ENCODE results near the gene ATP13A1.
A peak's percentile ranks its signal among the peaks of the same experiment; 100 is the strongest.
"Not testable (repeated sequence)": the region's sequence is repeated elsewhere in the genome, so short reads cannot be mapped to it uniquely, and the experiment has no call there.

The ATP13A1 gene

DNA sequence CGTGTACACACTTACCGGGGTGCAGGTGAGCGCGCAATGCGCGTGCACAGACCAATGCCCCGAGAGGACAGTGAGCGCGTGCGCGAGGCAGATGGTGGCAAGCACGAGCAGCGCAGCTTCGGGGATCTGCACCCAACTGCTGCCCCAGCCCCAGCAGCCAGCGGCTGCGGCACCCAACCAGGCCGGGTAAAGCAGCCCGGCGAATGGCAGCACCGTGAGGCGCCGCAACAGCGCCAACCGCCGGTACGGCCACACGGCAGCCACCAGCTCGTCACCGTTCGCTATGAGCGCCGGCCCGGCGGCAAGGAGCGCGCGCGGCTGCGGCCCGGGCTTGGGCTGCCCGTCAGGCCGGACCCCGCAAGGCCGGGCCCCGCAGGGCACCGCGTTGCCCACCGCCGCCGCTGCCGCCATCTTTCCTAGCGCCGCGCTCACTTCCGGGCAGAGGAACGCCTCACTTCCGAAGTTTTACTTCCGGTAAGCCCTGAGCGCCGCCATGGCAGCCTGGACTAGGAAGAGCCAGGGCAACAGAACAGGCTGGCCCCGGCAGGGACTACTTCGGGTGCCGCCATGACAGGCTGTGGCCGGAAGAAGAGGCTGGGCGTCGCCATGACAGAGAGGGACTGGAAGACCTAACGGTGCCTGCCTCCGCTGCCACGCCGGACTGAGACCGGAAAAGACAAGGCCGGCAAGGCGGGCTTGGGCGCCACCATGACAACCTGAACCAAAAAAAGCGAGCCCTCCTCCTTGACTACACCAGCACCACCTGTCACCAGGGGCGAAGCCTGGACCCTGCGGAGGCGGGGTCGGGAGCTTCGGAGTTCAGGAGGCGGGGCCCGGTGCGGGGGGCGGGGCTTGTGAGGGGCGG, at the start of gene ATP13A1:
TSS of gene ATP13A1 (minus strand) at position 421 of the 865 bp plus-strand sequence. CDS start at position 411, 10 bp downstream.
- DNase-seq (ENCODE audit: low read depth), result peak; percentile 96

DNA sequence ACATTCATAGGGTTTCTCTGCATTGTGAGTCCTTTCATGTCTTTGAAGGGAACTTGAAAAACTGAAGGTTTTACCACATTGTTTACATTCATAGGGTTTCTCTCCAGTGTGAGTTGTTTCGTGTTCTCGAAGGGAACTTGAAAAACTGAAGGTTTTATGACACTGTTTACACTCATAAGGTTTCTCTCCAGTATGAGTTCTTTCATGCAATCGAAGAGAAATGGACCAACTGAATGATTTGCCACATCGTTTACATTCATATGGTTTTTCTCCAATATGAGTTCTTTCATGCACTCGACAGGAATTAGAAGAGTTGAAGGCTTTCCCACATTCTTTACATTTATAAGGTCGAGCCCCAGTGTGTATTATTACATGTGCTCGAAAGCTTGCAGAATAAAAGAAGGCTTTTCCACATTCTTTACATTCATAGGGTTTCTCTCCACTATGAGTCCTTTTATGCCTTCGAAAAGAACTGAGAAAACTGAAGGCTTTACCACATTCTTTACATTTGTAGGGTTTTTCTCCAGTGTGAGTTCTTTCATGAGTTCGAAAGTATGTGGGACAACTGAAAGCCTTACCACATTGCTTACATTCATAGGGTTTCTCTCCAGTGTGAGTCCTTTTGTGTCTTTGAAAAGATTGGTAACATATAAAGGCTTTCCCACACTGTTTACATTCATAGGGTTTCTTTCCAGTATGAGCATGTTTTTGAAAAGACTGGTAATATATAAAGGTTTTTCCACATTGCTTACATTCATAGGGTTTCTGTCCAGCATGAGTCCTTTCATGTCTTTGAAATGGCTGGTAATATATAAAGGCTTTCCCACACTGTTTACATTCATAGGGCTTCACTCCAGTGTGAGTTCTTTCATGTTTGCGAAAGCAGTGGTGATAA, 48.7 kb upstream of the ATP13A1 start:
- DNase-seq (ENCODE audit: low read depth), result no peak

DNA sequence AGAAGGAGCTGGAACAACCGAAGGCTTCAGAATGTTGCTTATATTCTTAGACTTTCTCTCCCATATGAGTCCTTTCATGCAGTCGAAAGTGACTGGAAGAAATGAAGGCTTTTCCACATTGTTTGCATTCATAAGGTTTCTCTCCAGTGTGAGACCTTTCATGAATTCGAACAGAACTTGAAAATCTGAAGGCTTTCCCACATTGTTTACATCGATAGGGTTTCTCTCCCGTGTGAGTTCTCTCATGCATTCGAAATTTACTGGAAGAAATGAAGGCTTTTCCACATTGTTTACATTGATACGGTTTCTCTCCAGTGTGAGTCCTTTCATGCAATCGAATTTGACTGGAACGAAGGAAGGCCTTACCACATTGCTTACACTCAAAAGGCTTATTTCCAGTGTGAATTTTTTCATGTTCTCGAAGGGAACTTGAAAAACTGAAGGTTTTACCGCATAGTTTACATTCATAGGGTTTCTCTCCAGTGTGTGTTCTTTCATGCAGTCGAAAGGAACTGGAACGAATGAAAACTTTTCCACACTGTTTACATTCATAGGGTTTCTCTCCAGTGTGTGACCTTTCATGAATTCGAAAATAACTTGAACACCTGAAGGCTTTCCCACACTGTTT, 47.9 kb upstream of the ATP13A1 start:
- no peak for DNase-seq (ENCODE audit: low read depth)

DNA sequence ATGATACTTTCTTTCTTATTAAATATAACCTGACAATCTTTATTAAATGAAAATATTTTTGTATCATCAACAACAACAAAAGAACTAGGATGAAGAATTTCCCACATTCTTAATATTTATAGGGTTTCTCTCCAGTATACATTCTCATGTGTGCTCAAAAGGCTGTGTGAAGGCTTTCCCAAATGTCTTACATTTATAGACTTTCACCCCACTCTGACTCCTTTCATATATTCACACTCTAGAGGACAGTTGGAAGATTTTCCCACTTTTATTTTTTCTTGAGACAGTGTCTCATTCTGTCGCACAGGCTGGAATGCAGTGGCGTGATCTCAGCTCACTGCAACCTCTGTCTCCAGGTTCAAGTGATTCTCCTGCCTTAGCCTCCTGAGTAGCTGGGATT, 47.0 kb upstream of the ATP13A1 start:
- no peak for DNase-seq (ENCODE audit: low read depth)

DNA sequence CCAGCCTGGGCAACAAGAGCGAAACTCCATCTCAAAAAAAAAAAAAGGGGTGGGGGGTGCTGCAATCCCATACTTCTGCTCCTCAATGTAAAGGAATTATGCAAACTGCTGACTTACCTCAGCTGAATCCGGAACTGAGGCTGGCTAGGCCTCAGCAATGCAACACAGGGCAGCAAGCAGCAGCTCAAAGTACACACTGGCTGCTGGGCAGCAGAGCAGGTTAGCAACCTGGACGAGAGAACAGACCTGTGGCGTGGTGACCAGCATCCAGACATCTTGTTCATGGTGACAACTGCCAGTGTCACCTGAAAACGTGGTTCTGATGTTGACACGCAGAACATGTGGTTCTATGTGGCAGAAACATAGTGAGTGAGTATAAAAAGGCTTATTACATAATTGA, 41.4 kb upstream of the ATP13A1 start:
- no peak for DNase-seq (ENCODE audit: low read depth)

DNA sequence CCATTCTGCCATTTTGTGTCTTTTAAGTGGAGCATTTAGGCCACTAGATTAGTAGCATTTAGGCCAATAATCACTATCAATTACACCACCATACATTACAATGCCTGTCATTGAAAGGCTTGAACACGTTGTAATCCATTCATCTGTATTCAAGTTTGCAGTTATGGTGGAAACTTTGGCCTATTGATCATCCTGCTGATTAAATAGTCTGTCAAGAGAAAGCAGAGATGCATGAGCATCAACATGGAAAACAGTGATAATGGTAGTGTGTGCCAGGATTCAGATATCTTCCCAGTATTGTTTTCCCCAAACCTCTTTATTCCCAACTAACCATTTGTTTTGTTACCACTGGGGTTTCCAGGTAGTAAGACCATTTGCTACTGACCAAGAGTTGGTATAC, 37.0 kb upstream of the ATP13A1 start:
- not testable (repeated sequence) for DNase-seq (ENCODE audit: low read depth)

DNA sequence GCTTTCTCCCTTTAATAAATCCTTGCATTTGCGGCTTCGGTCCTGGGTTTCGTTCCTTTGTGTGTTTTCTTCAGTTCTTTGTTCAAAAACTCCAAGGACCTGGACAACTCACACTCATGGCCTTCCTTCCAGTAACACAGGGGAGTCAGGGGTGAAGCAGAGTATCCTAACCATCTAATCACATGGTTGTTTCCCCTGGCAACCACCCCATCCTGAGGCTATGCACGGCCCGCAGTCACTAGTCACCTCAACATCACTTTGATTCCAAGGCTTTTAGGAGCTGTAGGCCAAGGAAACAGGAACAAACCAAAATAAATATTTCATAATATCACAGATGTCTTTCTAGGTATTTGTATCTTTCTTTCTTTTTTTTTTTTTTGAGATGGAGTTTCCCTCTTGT, 34.1 kb upstream of the ATP13A1 start:
- DNase-seq (ENCODE audit: low read depth), result no peak

DNA sequence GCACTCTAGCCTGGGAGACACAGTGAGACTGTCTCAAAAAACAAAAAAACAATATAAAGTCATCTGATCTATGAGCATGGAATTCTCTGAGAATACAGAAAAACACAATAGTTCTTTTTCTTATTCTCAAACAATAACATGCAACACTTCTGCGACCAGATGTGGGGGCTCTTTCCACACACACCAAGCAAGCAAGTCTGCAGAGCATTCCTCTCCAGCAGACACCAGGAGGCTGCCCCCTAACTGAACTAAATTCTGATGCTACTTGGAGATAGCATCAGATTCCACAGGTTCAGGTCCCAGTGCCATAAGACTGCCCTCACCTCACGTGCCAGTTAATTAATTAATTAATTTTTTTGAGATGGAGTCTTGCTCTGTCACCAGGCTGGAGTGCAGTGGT, 32.9 kb upstream of the ATP13A1 start:
- no peak for DNase-seq (ENCODE audit: low read depth)

DNA sequence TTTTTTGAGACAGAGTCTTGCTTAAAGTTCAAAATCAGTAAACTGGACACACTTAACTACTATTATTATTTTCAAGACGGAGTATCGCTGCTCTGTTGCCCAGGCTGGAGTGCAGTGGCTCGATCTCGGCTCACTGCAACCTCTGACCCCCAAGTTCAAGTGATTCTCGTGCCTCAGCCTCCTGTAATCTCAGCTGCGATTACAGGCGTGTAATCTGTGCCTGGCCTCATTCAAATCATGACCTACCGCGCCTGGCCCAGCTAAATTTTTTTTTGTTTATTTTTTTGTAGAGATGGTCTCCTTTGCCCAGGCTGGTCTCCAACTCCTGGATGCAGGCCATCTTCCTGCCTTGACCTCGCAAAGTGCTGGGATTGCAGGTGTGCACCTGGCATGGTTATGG, 28.2 kb upstream of the ATP13A1 start:
- DNase-seq (ENCODE audit: low read depth), result no peak

DNA sequence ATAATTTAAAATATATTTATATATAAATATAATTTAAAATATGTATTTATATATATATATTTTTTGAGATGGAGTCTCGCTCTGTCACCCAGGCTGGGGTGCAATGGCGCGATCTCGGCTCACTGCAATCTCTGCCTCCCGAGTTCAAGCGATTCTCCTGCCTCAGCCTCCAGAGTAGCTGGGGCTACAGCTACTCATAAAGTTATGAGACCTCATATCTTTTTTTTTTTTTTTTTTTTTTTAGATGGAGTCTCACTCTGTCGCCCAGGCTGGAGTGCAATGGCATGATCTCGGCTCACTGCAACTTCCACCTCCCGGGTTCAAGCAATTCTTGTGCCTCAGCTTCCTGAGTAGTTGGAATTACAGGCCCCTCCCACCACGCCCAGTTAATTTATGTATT, 25.5 kb upstream of the ATP13A1 start:
- not testable (repeated sequence) for DNase-seq (ENCODE audit: low read depth)

DNA sequence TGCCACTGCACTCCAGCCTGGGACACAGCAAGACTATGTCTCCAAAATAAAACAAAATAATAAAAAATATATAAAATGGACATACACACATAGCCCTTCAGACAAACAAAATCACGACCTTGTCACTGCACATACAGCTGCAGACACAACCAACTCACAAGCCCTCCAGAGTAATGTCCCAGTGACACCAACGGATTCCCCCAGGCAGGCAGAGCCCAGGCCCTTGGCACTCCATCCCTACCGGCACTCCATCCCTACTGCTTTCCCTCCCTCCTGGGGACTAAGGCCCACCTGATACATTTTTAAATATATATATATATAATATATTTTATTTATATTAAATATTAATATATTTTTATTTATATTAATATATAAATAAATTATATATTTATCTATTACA, 23.6 kb upstream of the ATP13A1 start:
- DNase-seq (ENCODE audit: low read depth), result no peak

DNA sequence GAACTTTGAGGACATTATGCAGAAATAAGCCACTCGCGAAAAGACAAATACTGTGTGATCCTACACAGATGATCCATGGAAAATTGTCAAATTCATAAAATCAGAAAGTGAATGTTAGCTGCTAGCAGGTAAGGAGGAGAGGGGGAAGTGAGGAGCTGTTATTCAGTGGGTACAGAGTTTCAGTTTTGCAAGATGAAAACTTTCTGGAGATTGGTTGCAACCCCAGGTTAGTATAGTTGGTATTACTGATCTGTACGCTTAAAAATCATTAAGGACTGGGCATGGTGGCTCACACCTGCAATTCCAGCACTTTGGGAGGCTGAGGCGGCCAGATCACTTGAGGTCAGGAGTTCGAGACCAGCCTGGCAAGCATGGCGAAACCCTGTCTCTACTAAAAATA, 23.1 kb upstream of the ATP13A1 start:
- no peak for DNase-seq (ENCODE audit: low read depth)

DNA sequence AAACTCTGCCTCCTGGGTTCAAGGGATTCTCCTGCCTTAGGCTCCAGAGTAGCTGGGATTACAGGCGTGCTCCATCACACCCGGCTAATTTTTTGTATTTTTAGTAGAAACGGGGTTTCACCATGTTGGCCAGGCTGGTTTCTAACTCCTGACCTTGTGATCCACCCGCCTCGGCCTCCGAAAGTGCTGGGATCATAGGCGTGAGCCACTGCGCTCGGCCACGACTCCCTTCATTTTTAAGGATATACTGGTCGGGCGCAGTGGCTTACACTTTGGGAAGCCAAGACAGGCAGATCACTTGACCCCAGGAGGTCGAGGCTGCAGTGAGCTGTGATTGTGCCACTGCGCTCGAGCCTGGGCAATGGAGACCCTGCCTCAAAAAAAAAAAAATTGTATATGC, 22.6 kb upstream of the ATP13A1 start:
- DNase-seq (ENCODE audit: low read depth), result not testable (repeated sequence)

DNA sequence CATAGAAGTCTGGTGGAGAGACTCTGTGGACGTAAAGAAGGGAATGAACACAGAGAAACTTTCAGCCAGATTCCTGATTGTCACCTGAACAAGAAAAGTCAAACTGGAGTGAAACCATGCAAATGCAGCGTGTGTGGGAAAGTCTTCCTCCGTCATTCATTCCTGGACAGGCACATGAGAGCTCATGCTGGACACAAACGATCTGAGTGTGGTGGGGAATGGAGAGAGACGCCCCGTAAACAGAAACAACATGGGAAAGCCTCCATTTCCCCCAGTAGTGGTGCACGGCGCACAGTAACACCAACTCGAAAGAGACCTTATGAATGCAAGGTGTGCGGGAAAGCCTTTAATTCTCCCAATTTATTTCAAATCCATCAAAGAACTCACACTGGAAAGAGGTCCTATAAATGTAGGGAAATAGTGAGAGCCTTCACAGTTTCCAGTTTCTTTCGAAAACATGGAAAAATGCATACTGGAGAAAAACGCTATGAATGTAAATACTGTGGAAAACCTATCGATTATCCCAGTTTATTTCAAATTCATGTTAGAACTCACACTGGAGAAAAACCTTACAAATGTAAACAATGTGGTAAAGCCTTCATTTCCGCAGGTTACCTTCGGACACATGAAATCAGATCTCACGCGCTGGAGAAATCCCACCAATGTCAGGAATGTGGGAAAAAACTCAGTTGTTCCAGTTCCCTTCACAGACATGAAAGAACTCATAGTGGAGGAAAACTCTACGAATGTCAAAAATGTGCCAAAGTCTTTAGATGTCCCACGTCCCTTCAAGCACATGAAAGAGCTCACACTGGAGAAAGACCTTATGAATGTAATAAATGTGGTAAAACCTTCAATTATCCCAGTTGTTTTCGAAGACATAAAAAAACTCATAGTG, 15.9 kb upstream of the ATP13A1 start:
- DNase-seq (ENCODE audit: low read depth), result no peak

DNA sequence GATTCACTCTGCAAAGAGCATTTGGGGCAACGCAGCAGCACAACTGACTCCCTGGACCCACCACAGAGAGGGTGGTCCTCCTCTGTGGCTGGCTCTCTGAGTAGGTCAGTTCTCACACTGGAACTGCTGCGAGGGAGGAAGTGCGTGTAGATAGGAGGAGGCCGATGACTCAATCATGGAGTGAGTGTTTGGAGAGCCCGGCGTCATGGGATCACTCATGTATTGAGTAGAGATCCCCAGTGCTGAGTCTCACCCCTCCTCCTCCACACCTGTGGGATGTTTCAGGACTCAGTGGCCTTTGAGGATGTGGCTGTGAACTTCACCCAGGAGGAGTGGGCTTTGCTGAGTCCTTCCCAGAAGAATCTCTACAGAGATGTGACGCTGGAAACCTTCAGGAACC, 14.1 kb upstream of the ATP13A1 start:
- no peak for DNase-seq (ENCODE audit: low read depth)

DNA sequence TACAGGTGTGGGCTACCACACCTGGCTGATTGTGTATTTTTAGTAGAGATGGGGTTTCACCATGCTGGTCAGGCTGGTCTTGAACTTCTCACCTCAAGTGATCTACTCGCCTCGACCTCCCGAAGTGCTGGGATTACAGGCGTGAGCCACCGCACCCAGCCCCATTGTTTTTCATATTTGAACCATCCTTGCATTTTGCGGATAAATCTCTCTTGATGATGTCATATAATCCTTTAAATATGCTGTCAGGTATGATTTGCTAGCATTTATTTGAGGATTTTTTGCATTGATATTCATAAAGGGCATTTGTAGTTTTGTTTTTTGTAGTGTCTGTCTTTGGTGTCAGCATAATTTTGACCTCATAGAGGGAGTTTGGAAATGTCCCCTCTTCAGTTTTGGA, 10.8 kb upstream of the ATP13A1 start:
- no peak for DNase-seq (ENCODE audit: low read depth)

DNA sequence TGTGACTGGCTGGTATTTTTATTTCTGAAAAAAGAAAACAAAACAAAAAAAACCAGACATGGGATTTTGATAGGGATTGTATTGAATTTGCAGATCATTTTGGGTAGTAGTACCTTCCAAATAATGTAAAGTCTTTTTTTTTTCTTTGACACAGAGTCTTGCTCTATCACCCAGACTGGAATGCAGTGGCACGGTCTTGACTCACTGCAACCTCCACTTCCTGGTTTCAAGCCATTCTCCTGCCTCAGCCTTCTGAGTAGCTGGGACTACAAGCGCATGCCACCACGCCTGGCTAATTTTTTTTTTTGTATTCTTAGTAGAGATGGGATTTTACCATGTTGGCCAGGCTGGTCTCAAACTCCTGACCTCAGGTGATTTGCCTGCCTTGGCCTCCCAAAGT, 9.3 kb upstream of the ATP13A1 start:
- peak; percentile 40 for DNase-seq (ENCODE audit: low read depth)

DNA sequence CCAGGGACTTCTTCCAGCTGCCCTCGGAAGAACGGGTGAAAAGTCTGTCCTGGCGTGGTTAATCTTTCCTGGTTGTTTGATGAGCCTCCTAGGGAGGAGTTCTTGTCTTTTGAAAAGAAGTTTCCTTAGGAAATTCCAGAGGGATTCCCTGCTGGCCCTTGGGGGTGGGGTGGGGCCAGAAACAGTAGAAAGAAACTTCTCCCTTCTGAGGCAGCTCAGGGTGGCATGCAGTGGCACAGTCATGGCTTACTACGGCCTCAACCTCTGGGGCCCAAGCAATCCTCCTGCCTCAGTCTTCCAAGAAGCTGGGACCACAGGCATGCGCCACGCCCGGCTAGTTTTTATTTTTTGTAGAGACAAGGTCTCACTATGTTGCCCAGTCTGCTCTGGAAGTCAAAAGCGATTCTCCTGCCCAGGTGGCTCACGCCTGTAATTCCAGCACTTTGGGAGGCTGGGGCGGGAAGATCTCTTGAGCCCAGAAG, 6.6 kb upstream of the ATP13A1 start:
- DNase-seq (ENCODE audit: low read depth), result no peak

DNA sequence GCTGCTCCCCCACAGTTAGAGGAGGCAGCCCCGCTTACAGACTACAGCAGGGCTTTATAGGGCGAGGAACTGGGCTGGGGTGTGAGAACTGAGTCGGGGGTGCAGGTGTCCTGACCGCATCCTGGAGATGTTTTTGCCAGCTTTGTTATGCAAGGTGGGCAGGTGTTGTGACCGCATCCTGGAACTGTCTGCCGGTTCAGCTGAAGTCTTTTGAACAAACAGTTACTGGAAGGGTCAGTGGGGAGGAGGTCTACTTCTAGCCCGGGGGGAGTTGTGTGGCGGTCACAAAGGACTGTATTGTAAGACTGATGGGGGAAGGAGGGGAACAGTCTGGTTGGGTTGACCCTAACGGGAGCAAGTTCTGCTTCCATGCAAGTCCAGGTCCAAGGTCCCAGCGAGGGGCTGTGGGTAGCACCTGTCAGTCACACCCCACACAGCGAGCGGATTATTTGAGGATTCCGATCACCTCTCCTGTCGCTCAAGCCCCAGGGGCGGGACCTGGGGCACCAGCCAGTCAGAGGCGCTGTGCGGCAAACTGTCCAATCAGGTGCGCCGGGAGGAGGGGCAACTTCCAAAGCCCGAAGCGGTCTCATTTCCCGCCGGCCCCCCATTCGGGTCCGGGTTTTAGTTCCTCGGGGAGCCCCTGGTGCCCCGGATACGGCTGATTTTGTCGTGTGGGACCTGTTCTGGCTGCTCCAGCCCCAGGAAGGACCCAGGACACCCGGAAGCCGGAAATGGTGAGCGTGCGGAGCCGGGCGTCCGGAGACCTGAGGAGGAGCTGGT, 4.9 kb upstream of the ATP13A1 start, which contains the start of gene ZNF101:
TSS of gene ZNF101 (plus strand) at position 610 of the 783 bp plus-strand sequence. CDS start at position 735, 125 bp downstream.
- peak; percentile 95 for DNase-seq (ENCODE audit: low read depth)

DNA sequence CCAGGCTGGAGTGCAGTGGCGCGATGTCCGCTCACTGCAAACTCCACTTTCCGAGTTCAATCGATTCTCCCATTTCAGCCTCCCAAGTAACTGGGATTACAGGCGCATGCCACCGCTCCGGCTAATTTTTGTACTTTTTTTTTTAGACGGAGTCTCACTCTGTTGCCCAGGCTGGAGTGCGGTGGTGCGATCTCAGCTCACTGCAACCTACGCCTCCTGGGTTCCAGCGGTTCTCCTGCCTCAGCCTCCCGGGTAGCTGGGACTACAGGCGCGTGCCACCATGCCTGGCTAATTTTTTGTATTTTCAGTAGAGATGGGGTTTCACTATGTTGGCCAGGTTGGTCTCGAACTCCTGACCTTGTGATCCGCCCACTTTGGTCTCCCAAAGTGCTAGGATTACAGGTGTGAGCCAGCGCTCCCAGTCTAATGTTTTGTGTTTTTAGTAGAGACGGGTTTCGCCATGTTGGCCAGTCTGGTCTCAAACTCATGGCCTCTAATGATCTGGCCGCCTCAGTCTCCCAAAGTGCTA, 2.0 kb upstream of the ATP13A1 start:
- DNase-seq (ENCODE audit: low read depth), result not testable (repeated sequence)

All from ELR (cell line).